ENCODE measurements around the gene ACOT4. TPM values are rescaled to one million over a fixed set of nuclear protein-coding genes. Genes with fewer than 3 reads are reported as not detected.
"Not testable (repeated sequence)": the region's sequence is repeated elsewhere in the genome, so short reads cannot be mapped to it uniquely, and the experiment has no call there.

The ACOT4 gene, protein sequence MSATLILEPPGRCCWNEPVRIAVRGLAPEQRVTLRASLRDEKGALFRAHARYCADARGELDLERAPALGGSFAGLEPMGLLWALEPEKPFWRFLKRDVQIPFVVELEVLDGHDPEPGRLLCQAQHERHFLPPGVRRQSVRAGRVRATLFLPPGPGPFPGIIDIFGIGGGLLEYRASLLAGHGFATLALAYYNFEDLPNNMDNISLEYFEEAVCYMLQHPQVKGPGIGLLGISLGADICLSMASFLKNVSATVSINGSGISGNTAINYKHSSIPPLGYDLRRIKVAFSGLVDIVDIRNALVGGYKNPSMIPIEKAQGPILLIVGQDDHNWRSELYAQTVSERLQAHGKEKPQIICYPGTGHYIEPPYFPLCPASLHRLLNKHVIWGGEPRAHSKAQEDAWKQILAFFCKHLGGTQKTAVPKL
- total RNA-seq (0.24 and 0.42 TPM in 2 replicates), polyA plus RNA-seq (0.32 and 0.61 TPM in 2 replicates)

DNA sequence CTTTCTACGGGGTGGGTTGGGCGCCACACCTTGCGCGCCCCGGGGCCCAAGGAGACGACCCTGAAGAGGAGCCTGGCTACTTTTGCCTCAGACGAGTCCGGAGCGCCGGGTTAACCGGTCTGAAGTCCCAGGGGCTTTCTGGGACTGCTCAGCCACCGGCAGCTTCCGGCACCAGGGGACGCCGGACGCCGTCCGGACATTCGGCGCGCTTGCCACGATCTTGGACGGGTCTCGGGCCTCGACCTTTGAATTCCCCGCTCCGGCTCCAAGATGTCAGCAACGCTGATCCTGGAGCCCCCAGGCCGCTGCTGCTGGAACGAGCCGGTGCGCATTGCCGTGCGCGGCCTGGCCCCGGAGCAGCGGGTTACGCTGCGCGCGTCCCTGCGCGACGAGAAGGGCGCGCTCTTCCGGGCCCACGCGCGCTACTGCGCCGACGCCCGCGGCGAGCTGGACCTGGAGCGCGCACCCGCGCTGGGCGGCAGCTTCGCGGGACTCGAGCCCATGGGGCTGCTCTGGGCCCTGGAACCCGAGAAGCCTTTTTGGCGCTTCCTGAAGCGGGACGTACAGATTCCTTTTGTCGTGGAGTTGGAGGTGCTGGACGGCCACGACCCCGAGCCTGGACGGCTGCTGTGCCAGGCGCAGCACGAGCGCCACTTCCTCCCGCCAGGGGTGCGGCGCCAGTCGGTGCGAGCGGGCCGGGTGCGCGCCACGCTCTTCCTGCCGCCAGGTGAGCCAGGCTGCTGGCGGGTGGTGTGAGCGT, at the start of gene ACOT4:
Gene ACOT4 (plus strand): TSS at position 184 of the 760 bp plus-strand sequence. CDS start 87 bp downstream, at position 271.
- no peak for TF ChIP-seq CTCF (IDR thresholded peaks at IDR 0.05; ENCODE audit: low read depth, low read length)

DNA sequence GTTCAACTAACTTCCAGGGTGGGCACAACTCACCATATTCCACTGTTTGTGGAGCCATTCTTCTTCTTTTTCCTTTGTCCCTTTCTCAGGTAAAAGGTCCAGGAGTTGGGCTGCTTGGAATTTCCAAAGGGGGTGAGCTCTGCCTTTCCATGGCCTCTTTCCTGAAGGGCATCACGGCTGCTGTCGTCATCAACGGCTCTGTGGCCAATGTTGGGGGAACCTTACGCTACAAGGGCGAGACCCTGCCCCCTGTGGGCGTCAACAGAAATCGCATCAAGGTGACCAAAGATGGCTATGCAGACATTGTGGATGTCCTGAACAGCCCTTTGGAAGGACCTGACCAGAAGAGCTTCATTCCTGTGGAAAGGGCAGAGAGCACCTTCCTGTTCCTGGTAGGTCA, 48.7 kb upstream of the ACOT4 start:
- H3K4me3 ChIP-seq; H3K9me3 ChIP-seq (ENCODE audit: low read depth); H3K4me1 ChIP-seq (ENCODE audit: low read depth); H3K27ac ChIP-seq; H3K27me3 ChIP-seq; DNase-seq (ENCODE audit: low read depth in 1 of 2, low spot score in 1 of 2); H3K36me3 ChIP-seq: not testable (repeated sequence)

More for the DNA sequence above, at the start of gene ACOT4:
- peak; percentile 28 to 55 for DNase-seq (ENCODE audit: low read depth in 1 of 2, low spot score in 1 of 2)
- Histone ChIP-seq H3K9me3 (ENCODE audit: low read depth) (no peaks in the 10 kb centered on the region), H3K27ac (no peak within 1 kb of the TSS), H3K36me3 (no peaks in the 10 kb centered on the region), H3K27me3 (peaks cover 21% of the 10 kb centered on the region), H3K4me1 (ENCODE audit: low read depth) (no peaks in the 10 kb centered on the region), H3K4me3 (peak within 1 kb of the TSS; percentile 18)

GRCh38 chr14:73545353-73545752, 46.3 kb upstream of the ACOT4 start:
- not testable (repeated sequence) for H3K9me3 ChIP-seq (ENCODE audit: low read depth); H3K4me3 ChIP-seq; H3K36me3 ChIP-seq; H3K27ac ChIP-seq; DNase-seq (ENCODE audit: low read depth in 1 of 2, low spot score in 1 of 2); H3K27me3 ChIP-seq; H3K4me1 ChIP-seq (ENCODE audit: low read depth)

- H3K36me3 ChIP-seq; H3K27me3 ChIP-seq; H3K4me3 ChIP-seq; H3K27ac ChIP-seq; DNase-seq (ENCODE audit: low read depth in 1 of 2, low spot score in 1 of 2); H3K4me1 ChIP-seq (ENCODE audit: low read depth); H3K9me3 ChIP-seq (ENCODE audit: low read depth): not testable (repeated sequence)
Observed at GRCh38 chr14:73549097-73549496, 42.6 kb upstream of the ACOT4 start.

- not testable (repeated sequence) for H3K27ac ChIP-seq; H3K4me3 ChIP-seq; H3K36me3 ChIP-seq; H3K27me3 ChIP-seq; H3K9me3 ChIP-seq (ENCODE audit: low read depth); DNase-seq (ENCODE audit: low read depth in 1 of 2, low spot score in 1 of 2); H3K4me1 ChIP-seq (ENCODE audit: low read depth)
Observed at GRCh38 chr14:73549889-73550524, 41.7 kb upstream of the ACOT4 start.

- DNase-seq (ENCODE audit: low read depth in 1 of 2, low spot score in 1 of 2), result no peak
- H3K9me3 ChIP-seq (ENCODE audit: low read depth), result no peaks in the 10 kb centered on the region
- H3K4me1 ChIP-seq (ENCODE audit: low read depth), result no peaks in the 10 kb centered on the region
- H3K4me3 ChIP-seq, result no peak overlapping the region
- H3K27ac ChIP-seq, result no peak overlapping the region
- TF ChIP-seq CTCF (IDR thresholded peaks at IDR 0.05; ENCODE audit: low read depth, low read length), result no peak
- no peaks in the 10 kb centered on the region for H3K36me3 ChIP-seq
- no peaks in the 10 kb centered on the region for H3K27me3 ChIP-seq
Observed at GRCh38 chr14:73553845-73554244, 37.8 kb upstream of the ACOT4 start.

GRCh38 chr14:73557201-73557600, 34.5 kb upstream of the ACOT4 start:
- not testable (repeated sequence) for DNase-seq (ENCODE audit: low read depth in 1 of 2, low spot score in 1 of 2); H3K4me1 ChIP-seq (ENCODE audit: low read depth)

DNA sequence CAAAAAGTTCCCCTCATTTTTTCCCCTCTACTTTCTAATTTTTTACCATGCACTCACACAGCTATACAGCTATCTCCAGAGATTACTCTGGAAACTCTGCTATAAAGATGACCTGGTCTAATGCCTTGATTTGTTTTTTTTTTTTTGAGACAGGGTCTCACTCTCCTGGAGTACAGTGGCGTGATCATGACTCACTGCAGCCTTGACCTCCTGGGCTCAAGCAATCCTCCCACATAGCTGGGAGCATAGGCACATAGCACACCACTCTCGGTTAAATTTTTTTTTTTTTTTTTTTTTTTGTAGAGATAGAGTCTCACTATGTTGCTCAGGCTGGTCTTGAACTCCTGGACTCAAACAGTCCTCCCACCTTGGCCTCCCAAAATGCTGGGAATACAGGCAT, 33.4 kb upstream of the ACOT4 start:
- H3K4me1 ChIP-seq (ENCODE audit: low read depth); H3K4me3 ChIP-seq; H3K9me3 ChIP-seq (ENCODE audit: low read depth); DNase-seq (ENCODE audit: low read depth in 1 of 2, low spot score in 1 of 2); H3K27me3 ChIP-seq; H3K27ac ChIP-seq; H3K36me3 ChIP-seq: not testable (repeated sequence)

More at GRCh38 chr14:73557201-73557600, 34.5 kb upstream of the ACOT4 start:
- H3K4me3 ChIP-seq; H3K9me3 ChIP-seq (ENCODE audit: low read depth); H3K36me3 ChIP-seq; H3K27ac ChIP-seq; H3K27me3 ChIP-seq: not testable (repeated sequence)

GRCh38 chr14:73562256-73562655, 29.4 kb upstream of the ACOT4 start:
- not testable (repeated sequence) for DNase-seq (ENCODE audit: low read depth in 1 of 2, low spot score in 1 of 2); H3K27me3 ChIP-seq; H3K4me1 ChIP-seq (ENCODE audit: low read depth); H3K27ac ChIP-seq; H3K9me3 ChIP-seq (ENCODE audit: low read depth); H3K4me3 ChIP-seq; H3K36me3 ChIP-seq

- H3K9me3 ChIP-seq (ENCODE audit: low read depth); H3K27me3 ChIP-seq; H3K27ac ChIP-seq; H3K4me3 ChIP-seq; DNase-seq (ENCODE audit: low read depth in 1 of 2, low spot score in 1 of 2); H3K4me1 ChIP-seq (ENCODE audit: low read depth); H3K36me3 ChIP-seq: not testable (repeated sequence)
Observed at GRCh38 chr14:73562696-73563095, 29.0 kb upstream of the ACOT4 start.

- H3K4me3 ChIP-seq; H3K4me1 ChIP-seq (ENCODE audit: low read depth); H3K27ac ChIP-seq; DNase-seq (ENCODE audit: low read depth in 1 of 2, low spot score in 1 of 2); H3K36me3 ChIP-seq; H3K9me3 ChIP-seq (ENCODE audit: low read depth); H3K27me3 ChIP-seq: not testable (repeated sequence)
Observed at GRCh38 chr14:73566431-73566830, 25.2 kb upstream of the ACOT4 start.

All from cardiac muscle cell (in vitro differentiated cells and primary cell).